ENCODE data around the gene NPR2.

NPR2 gene

DNA sequence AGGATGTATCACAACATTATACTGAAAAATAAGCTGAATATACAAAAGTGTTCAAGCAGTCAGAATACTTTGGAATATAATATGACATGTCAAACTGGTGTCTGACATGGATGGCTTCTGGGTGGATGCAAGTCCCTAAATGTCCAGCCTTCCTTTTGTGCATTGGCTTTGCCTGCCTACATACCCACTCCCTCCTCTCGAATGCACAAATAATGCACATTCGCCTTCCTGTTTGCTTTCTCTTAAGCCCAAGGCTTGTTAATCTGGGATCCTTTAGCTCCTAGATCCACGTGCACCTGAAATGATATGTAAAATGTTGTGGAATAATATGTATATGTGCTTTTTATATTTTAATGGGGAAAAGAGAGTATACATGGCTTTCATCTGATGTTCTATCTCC, 12.9 kb upstream of the NPR2 start:
- Histone ChIP-seq H3K4me1 (ENCODE audit: control insufficient read depth, insufficient read depth, low read length, poor library complexity, severe bottlenecking) (no peaks in the 10 kb centered on the region), H3K36me3 (ENCODE audit: control insufficient read depth, insufficient read depth, low read length) (peaks cover 9% of the 10 kb centered on the region), H3K9me3 (ENCODE audit: control insufficient read depth, low read length) (no peaks in the 10 kb centered on the region), H3K27me3 (replicated peaks; ENCODE audit: control insufficient read depth, insufficient read depth, low read length, poor library complexity, severe bottlenecking) (no peaks in the 10 kb centered on the region), H3K27ac (ENCODE audit: insufficient read depth, low read length, poor library complexity, severe bottlenecking) (no peak overlapping the region), H3K4me3 (ENCODE audit: insufficient read depth, low read depth, low read length, poor library complexity, severe bottlenecking) (no peak overlapping the region)
- DNase-seq = no peak

DNA sequence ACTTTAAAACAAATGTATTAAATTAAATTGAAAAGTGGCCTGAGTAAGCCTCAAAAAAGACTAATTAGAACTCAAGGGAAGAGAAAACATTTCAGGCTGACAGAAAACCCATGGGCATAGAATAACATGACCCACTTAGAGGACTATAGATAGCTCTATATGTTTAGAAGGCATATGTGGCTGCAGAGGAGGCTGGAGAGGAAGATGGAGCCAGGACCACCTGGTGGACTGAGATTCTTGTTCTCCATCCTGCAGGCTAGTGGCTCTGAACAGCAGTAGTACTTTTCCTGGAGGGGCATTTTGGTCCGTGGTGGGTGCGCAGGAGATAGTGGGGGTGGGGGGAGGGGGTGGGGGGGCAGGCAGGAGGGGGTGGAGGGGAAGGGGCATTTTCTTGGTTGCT, 10.3 kb upstream of the NPR2 start:
- DNase-seq = no peak
- Histone ChIP-seq H3K9me3 (ENCODE audit: control insufficient read depth, low read length) (no peaks in the 10 kb centered on the region), H3K4me3 (ENCODE audit: insufficient read depth, low read depth, low read length, poor library complexity, severe bottlenecking) (no peak overlapping the region), H3K36me3 (ENCODE audit: control insufficient read depth, insufficient read depth, low read length) (peaks cover 10% of the 10 kb centered on the region), H3K27ac (ENCODE audit: insufficient read depth, low read length, poor library complexity, severe bottlenecking) (no peak overlapping the region), H3K4me1 (ENCODE audit: control insufficient read depth, insufficient read depth, low read length, poor library complexity, severe bottlenecking) (no peaks in the 10 kb centered on the region), H3K27me3 (replicated peaks; ENCODE audit: control insufficient read depth, insufficient read depth, low read length, poor library complexity, severe bottlenecking) (no peaks in the 10 kb centered on the region)

DNA sequence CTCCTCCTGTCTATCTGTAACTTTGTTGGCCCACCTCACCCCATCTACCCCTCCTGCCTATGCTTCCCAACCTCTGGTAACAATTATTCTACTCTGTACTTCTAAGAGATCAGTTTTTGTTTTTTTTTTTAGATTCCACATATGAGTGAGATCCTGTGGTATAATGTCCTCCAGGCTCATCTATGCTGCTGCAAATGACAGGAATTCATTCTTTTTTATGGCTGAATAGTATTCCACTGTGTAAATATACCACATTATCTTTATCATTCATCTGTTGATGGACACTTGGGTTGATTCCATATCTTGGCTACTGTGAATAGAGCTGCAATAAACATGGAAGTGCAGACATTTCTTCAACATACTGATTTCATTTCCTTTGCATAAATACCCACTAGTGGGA, 8.0 kb upstream of the NPR2 start:
- H3K27ac ChIP-seq (ENCODE audit: insufficient read depth, low read length, poor library complexity, severe bottlenecking) = no peak overlapping the region
- no peaks in the 10 kb centered on the region for H3K9me3 ChIP-seq (ENCODE audit: control insufficient read depth, low read length)
- DNase-seq = no peak
- H3K4me1 ChIP-seq (ENCODE audit: control insufficient read depth, insufficient read depth, low read length, poor library complexity, severe bottlenecking) = no peaks in the 10 kb centered on the region
- H3K36me3 ChIP-seq (ENCODE audit: control insufficient read depth, insufficient read depth, low read length) = peaks cover 11% of the 10 kb centered on the region
- no peak overlapping the region for H3K4me3 ChIP-seq (ENCODE audit: insufficient read depth, low read depth, low read length, poor library complexity, severe bottlenecking)
- H3K27me3 ChIP-seq (replicated peaks; ENCODE audit: control insufficient read depth, insufficient read depth, low read length, poor library complexity, severe bottlenecking) = no peaks in the 10 kb centered on the region

DNA sequence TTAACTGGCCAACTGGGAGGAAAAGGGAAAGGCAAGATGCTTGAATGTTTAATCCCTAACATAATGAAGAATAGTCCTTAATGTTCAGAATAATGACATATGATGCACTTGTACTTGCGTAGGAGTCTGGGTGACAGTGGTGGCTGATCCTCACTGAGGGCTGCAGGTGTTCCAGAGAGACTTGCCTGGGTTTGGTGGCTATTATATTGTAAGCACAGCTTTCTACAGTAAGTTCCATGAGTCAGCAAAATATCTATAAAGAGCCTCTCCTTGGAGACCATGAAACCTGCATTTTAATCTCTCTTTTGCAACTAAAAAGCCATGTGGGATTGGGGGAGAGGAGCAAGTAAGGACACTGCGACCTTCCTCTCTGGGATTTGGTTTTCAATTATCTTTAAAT, 1.9 kb upstream of the NPR2 start:
- no peak for DNase-seq
- H3K27me3 ChIP-seq (replicated peaks; ENCODE audit: control insufficient read depth, insufficient read depth, low read length, poor library complexity, severe bottlenecking) = no peaks in the 10 kb centered on the region
- H3K9me3 ChIP-seq (ENCODE audit: control insufficient read depth, low read length) = no peaks in the 10 kb centered on the region
- no peaks in the 10 kb centered on the region for H3K4me1 ChIP-seq (ENCODE audit: control insufficient read depth, insufficient read depth, low read length, poor library complexity, severe bottlenecking)
- H3K27ac ChIP-seq (ENCODE audit: insufficient read depth, low read length, poor library complexity, severe bottlenecking) = no peak overlapping the region
- H3K36me3 ChIP-seq (ENCODE audit: control insufficient read depth, insufficient read depth, low read length) = peaks cover 13% of the 10 kb centered on the region
- H3K4me3 ChIP-seq (ENCODE audit: insufficient read depth, low read depth, low read length, poor library complexity, severe bottlenecking) = no peak overlapping the region

DNA sequence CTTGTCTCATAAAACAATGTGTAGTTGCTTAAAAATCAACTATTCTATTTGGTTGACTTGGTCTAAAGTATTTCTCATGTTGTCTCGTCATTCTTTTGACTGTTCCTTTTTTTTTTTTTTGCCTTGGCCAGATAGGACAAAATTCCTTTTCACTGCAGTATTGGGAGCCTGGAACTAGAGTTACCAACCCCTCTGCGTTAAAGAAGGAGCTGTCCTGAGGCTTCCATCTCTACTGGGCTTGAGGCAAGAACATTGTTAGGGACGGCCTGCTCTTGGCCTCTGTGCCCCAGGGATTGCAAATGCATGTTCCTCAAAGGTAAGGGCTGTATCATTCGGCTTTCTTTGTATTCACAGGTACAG, 1.4 kb upstream of the NPR2 start:
- H3K9me3 ChIP-seq (ENCODE audit: control insufficient read depth, low read length) = no peaks in the 10 kb centered on the region
- DNase-seq = no peak
- peaks cover 13% of the 10 kb centered on the region for H3K36me3 ChIP-seq (ENCODE audit: control insufficient read depth, insufficient read depth, low read length)
- no peaks in the 10 kb centered on the region for H3K27me3 ChIP-seq (replicated peaks; ENCODE audit: control insufficient read depth, insufficient read depth, low read length, poor library complexity, severe bottlenecking)
- no peak overlapping the region for H3K4me3 ChIP-seq (ENCODE audit: insufficient read depth, low read depth, low read length, poor library complexity, severe bottlenecking)
- H3K27ac ChIP-seq (ENCODE audit: insufficient read depth, low read length, poor library complexity, severe bottlenecking) = no peak overlapping the region
- H3K4me1 ChIP-seq (ENCODE audit: control insufficient read depth, insufficient read depth, low read length, poor library complexity, severe bottlenecking) = no peaks in the 10 kb centered on the region

DNA sequence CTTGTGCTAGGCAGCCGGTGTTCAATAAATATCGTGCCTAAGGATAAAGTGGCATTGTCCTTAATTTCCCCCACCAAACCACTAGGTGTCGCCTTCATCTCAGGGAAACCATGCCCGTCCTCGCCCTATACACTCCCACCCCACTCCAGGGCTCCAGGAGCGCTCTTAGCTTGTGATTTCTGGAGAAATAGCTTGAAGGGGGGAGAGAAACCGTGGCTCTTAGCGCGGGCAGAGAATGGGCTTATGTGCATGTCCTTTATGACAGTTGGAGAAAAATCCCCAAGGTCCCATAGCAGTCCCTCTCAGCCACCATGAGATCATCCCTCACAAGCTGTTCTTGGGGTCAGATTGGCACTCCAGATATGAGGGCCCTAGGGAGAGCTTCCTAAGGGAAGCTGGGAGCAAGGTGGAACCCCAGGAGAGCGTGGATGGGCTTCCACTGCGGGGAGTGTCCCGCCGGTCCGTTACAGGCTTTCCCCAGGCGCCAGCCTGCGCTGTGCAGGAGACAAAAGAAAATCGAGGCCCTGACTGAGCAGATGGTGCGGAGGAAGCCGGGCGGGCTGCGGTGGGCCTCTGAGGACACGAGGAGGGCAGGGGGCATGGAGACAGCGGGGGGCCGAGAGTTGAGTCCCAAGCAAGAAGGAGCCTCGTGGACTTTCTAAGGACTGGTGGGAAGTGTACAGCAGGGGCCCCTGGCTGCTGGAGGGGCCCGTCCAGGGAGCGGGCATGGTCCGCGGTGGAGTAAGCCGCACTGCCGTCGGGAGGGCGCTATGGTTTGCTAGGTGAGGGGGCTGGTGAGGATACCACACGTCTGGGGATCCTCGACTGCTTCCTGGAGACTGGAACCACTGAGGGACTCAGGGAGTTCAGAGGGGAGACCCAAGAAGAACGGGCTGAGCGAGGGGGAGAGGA, 750 bp upstream of the NPR2 start:
- Histone ChIP-seq H3K27ac (ENCODE audit: insufficient read depth, low read length, poor library complexity, severe bottlenecking) (no peak overlapping the region), H3K27me3 (replicated peaks; ENCODE audit: control insufficient read depth, insufficient read depth, low read length, poor library complexity, severe bottlenecking) (no peaks in the 10 kb centered on the region), H3K36me3 (ENCODE audit: control insufficient read depth, insufficient read depth, low read length) (peaks cover 13% of the 10 kb centered on the region), H3K4me1 (ENCODE audit: control insufficient read depth, insufficient read depth, low read length, poor library complexity, severe bottlenecking) (no peaks in the 10 kb centered on the region), H3K9me3 (ENCODE audit: control insufficient read depth, low read length) (no peaks in the 10 kb centered on the region), H3K4me3 (ENCODE audit: insufficient read depth, low read depth, low read length, poor library complexity, severe bottlenecking) (no peak overlapping the region)
- DNase-seq = peak; percentile 21 to 44 (median 24)

DNA sequence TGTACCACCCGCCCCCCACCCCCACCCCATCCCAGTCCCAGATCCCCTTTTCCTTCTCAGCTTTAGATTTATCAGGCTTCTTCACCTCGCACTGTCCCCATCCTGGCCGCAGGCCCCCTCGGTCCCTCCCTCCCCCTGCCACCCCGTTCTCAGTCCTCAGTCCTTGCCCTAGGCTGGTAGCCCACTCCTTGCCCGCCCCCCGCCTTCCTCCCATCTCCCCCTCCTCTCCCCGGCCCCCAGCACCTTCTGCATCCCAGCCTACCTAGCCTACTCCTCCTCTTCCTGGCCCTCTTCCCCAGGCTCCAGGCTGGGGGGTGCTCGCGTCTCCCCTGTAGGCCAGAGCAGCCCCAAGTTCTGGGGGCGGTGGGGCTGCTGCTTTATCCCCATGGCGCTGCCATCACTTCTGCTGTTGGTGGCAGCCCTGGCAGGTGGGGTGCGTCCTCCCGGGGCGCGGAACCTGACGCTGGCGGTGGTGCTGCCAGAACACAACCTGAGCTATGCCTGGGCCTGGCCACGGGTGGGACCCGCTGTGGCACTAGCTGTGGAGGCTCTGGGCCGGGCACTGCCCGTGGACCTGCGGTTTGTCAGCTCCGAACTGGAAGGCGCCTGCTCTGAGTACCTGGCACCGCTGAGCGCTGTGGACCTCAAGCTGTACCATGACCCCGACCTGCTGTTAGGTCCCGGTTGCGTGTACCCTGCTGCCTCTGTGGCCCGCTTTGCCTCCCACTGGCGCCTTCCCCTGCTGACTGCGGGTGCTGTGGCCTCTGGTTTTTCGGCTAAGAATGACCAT, 828 bp downstream of the NPR2 start:
- Histone ChIP-seq H3K27me3 (replicated peaks; ENCODE audit: control insufficient read depth, insufficient read depth, low read length, poor library complexity, severe bottlenecking) (no peaks in the 10 kb centered on the region), H3K27ac (ENCODE audit: insufficient read depth, low read length, poor library complexity, severe bottlenecking) (no peak overlapping the region), H3K4me1 (ENCODE audit: control insufficient read depth, insufficient read depth, low read length, poor library complexity, severe bottlenecking) (no peaks in the 10 kb centered on the region), H3K4me3 (ENCODE audit: insufficient read depth, low read depth, low read length, poor library complexity, severe bottlenecking) (no peak overlapping the region), H3K36me3 (ENCODE audit: control insufficient read depth, insufficient read depth, low read length) (peaks cover 6% of the 10 kb centered on the region), H3K9me3 (ENCODE audit: control insufficient read depth, low read length) (no peaks in the 10 kb centered on the region)
- DNase-seq = no peak

DNA sequence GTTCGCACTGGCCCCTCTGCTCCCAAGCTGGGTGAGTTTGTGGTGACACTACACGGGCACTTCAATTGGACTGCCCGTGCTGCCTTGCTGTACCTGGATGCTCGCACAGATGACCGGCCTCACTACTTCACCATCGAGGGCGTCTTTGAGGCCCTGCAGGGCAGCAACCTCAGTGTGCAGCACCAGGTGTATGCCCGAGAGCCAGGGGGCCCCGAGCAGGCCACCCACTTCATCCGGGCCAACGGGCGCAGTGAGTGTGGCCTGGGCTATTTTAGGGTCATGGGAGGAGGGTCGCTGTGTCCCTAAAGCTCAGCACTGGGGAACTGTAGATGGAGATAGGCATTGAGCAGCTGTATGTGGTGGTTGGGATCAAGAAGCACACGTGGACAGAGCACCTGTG, 1.4 kb downstream of the NPR2 start:
- no peaks in the 10 kb centered on the region for H3K27me3 ChIP-seq (replicated peaks; ENCODE audit: control insufficient read depth, insufficient read depth, low read length, poor library complexity, severe bottlenecking)
- H3K36me3 ChIP-seq (ENCODE audit: control insufficient read depth, insufficient read depth, low read length) = peaks cover 6% of the 10 kb centered on the region
- no peak overlapping the region for H3K27ac ChIP-seq (ENCODE audit: insufficient read depth, low read length, poor library complexity, severe bottlenecking)
- no peak overlapping the region for H3K4me3 ChIP-seq (ENCODE audit: insufficient read depth, low read depth, low read length, poor library complexity, severe bottlenecking)
- H3K4me1 ChIP-seq (ENCODE audit: control insufficient read depth, insufficient read depth, low read length, poor library complexity, severe bottlenecking) = no peaks in the 10 kb centered on the region
- H3K9me3 ChIP-seq (ENCODE audit: control insufficient read depth, low read length) = no peaks in the 10 kb centered on the region
- DNase-seq = no peak

DNA sequence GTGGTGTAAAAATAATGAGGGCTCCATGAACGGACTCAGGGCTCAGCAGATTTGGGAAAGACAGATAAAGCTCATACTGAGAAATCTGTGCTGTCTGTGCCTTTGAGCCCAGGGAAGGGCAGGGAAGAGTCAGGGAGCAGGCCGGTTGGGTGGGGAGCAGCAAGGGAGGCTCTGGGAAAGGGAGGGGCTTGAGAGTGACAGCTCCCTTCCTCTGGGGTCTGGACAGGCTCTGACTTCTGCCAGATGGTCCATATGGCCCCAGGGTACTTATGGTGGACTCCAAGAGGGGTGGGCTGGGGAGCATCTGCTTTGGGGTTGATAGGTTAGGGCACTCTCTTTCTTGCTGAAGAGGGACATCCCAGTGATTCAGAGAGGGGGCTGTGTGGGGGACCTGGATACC, 2.1 kb downstream of the NPR2 start:
- H3K4me1 ChIP-seq (ENCODE audit: control insufficient read depth, insufficient read depth, low read length, poor library complexity, severe bottlenecking) = no peaks in the 10 kb centered on the region
- H3K4me3 ChIP-seq (ENCODE audit: insufficient read depth, low read depth, low read length, poor library complexity, severe bottlenecking) = no peak overlapping the region
- H3K36me3 ChIP-seq (ENCODE audit: control insufficient read depth, insufficient read depth, low read length) = peaks cover 6% of the 10 kb centered on the region
- H3K27me3 ChIP-seq (replicated peaks; ENCODE audit: control insufficient read depth, insufficient read depth, low read length, poor library complexity, severe bottlenecking) = no peaks in the 10 kb centered on the region
- DNase-seq = no peak
- H3K27ac ChIP-seq (ENCODE audit: insufficient read depth, low read length, poor library complexity, severe bottlenecking) = no peak overlapping the region
- no peaks in the 10 kb centered on the region for H3K9me3 ChIP-seq (ENCODE audit: control insufficient read depth, low read length)

DNA sequence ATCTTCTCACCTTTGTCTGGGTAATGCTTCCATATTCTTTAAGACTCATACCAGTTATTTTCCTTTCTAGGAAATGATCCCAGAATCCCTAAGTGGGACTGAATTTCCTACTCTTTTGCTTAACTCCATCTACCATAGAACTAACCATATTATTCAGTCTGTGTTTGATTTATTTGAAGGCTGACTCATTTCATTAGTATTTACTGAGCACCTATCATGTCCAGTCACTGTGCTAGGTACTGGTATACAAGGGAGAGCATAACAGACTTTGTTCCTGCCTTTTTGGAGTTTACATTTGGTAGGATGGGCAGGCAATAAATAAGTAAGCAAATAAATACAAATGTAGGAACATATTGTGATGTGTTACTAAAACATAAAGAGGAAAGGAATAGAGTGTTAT, 4.3 kb downstream of the NPR2 start:
- Histone ChIP-seq H3K36me3 (ENCODE audit: control insufficient read depth, insufficient read depth, low read length) (peaks cover 6% of the 10 kb centered on the region), H3K4me3 (ENCODE audit: insufficient read depth, low read depth, low read length, poor library complexity, severe bottlenecking) (no peak overlapping the region), H3K9me3 (ENCODE audit: control insufficient read depth, low read length) (no peaks in the 10 kb centered on the region), H3K27ac (ENCODE audit: insufficient read depth, low read length, poor library complexity, severe bottlenecking) (no peak overlapping the region), H3K27me3 (replicated peaks; ENCODE audit: control insufficient read depth, insufficient read depth, low read length, poor library complexity, severe bottlenecking) (no peaks in the 10 kb centered on the region), H3K4me1 (ENCODE audit: control insufficient read depth, insufficient read depth, low read length, poor library complexity, severe bottlenecking) (no peaks in the 10 kb centered on the region)
- no peak for DNase-seq

Data from effector memory CD4-positive, alpha-beta T cell (primary cell).